EL (cell line): ENCODE results near the gene ARL5A.

Experiments
- DNase-seq: peaks from one replicate; pipeline ENCODE4 v3.0.0-alpha.2; 2016

The ARL5A gene

GRCh38 chr2:151765760-151766410 lies 62.3 kb downstream of the ARL5A start:
- DNase-seq: no peak

GRCh38 chr2:151762694-151763093 lies 65.5 kb downstream of the ARL5A start:
- no peak for DNase-seq

- DNase-seq: no peak
These were observed 66.5 kb downstream of the ARL5A start for GRCh38 chr2:151761687-151762086.

- no peak for DNase-seq
These were observed 67.0 kb downstream of the ARL5A start for GRCh38 chr2:151761193-151761592.

- DNase-seq: no peak
These were observed 68.0 kb downstream of the ARL5A start for GRCh38 chr2:151760139-151760650.

GRCh38 chr2:151758744-151759143 lies 69.5 kb downstream of the ARL5A start:
- no peak for DNase-seq

GRCh38 chr2:151757861-151758260 lies 70.4 kb downstream of the ARL5A start:
- no peak for DNase-seq

- no peak for DNase-seq
These were observed 71.4 kb downstream of the ARL5A start for GRCh38 chr2:151756820-151757219.

GRCh38 chr2:151754253-151754897 lies 73.8 kb downstream of the ARL5A start:
- DNase-seq: no peak

GRCh38 chr2:151753540-151753939 lies 74.7 kb downstream of the ARL5A start:
- DNase-seq: no peak
